PFSK-1 (cell line): Measurements from ENCODE around the gene HOMER1.

Experiments
- FOXP2 ChIP-seq: optimal IDR thresholded peaks from 2 replicates; pipeline ENCODE3; 2011; ENCODE audit warnings: borderline replicate concordance, control low read depth, inconsistent platforms; ENCODE audit not compliant: insufficient read depth; ENCODE audit errors: extremely low read length, extremely low read depth
- POLR2AphosphoS5 ChIP-seq: IDR thresholded peaks from 2 replicates; pipeline ENCODE4 v1.6.1; 2012; ENCODE audit warnings: low read depth, mild to moderate bottlenecking, control low read depth, low read length, moderate library complexity
- SIN3A ChIP-seq: IDR thresholded peaks from 2 replicates; pipeline ENCODE4 v1.6.1; 2012; ENCODE audit warnings: mild to moderate bottlenecking, low read length, moderate library complexity, borderline replicate concordance; ENCODE audit not compliant: insufficient read depth
- TAF1 ChIP-seq: IDR thresholded peaks from 2 replicates; pipeline ENCODE4 v1.6.1; 2012; ENCODE audit warnings: low read length, control low read depth, borderline replicate concordance; ENCODE audit not compliant: insufficient read depth
- TF ChIP-seq, protein P1 (sequence below), 2 experiments: IDR thresholded peaks; 2 replicates each; pipeline versions ENCODE4 v1.6.1 to v1.8.0; 2011 to 2012; ENCODE audit warnings: low read depth in 2 of 2, low read length in 2 of 2, control low read depth in 1 of 2, inconsistent platforms in 1 of 2, mild to moderate bottlenecking in 1 of 2, moderate library complexity in 1 of 2; ENCODE audit not compliant: insufficient read depth in 1 of 2

The HOMER1 gene

DNA sequence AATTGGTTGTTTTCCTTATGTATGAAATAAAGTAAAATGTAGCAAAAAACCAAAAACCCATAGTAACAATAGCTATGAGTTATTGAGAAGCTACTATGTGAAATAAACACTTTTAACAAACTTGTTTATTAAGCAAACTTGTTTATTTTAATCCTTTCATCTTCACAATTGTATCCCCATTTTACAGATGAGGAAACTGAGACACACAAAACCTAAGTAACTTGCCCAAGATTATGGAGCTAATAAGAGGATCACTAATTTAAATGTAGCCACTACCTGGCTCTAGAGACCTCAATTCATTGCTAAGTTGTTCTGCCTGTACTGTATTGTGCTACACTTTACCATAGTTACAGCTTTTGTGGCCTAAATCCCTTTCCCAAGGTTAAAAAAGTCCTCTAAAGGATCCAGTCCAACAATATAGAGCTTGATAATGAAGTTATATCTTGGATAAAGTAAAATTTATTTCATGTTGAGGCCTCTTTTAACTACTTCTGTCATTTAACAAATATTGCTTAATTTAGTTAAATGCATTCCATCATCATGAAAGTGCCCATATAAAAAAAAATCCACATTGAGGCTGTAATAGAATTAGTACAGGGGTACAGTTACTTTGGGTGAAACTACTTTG is 22.1 kb downstream of the HOMER1 start:
- TF ChIP-seq, protein P1, sequence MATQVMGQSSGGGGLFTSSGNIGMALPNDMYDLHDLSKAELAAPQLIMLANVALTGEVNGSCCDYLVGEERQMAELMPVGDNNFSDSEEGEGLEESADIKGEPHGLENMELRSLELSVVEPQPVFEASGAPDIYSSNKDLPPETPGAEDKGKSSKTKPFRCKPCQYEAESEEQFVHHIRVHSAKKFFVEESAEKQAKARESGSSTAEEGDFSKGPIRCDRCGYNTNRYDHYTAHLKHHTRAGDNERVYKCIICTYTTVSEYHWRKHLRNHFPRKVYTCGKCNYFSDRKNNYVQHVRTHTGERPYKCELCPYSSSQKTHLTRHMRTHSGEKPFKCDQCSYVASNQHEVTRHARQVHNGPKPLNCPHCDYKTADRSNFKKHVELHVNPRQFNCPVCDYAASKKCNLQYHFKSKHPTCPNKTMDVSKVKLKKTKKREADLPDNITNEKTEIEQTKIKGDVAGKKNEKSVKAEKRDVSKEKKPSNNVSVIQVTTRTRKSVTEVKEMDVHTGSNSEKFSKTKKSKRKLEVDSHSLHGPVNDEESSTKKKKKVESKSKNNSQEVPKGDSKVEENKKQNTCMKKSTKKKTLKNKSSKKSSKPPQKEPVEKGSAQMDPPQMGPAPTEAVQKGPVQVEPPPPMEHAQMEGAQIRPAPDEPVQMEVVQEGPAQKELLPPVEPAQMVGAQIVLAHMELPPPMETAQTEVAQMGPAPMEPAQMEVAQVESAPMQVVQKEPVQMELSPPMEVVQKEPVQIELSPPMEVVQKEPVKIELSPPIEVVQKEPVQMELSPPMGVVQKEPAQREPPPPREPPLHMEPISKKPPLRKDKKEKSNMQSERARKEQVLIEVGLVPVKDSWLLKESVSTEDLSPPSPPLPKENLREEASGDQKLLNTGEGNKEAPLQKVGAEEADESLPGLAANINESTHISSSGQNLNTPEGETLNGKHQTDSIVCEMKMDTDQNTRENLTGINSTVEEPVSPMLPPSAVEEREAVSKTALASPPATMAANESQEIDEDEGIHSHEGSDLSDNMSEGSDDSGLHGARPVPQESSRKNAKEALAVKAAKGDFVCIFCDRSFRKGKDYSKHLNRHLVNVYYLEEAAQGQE (IDR thresholded peaks at IDR 0.05; ENCODE audit: insufficient read depth in 1 of 2, low read depth in 2 of 2, low read length in 2 of 2), result no peak
- TF ChIP-seq FOXP2 (no peak), POLR2AphosphoS5 (no peak), TAF1 (no peak), SIN3A (no peak)

GRCh38 chr5:79490323-79490936 is 23.5 kb downstream of the HOMER1 start:
- TF ChIP-seq, protein P1 (IDR thresholded peaks at IDR 0.05; ENCODE audit: insufficient read depth in 1 of 2, low read depth in 2 of 2, low read length in 2 of 2), result no peak
- no peak for TF ChIP-seq FOXP2
- no peak for TF ChIP-seq SIN3A
- TF ChIP-seq TAF1, result no peak
- no peak for TF ChIP-seq POLR2AphosphoS5

DNA sequence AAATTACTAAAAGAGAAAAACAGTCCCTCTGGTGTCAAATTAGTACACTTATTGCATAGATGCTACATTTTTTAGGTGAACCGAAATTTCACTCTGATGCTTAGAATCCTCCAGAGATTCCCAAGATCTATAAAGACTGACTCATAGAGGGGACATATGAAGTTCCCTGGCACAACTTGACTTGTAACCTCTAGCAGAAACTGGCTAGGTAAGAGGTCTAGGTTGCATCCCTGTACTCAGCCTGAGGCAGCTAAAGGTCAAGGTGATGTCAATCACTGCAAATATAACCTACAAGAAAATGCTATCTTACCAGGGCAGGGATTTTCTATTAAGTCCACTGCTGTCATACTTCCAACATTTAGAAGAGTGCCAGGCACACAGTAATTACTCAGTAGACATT is 24.2 kb downstream of the HOMER1 start:
- no peak for TF ChIP-seq FOXP2
- TF ChIP-seq, protein P1 (IDR thresholded peaks at IDR 0.05; ENCODE audit: insufficient read depth in 1 of 2, low read depth in 2 of 2, low read length in 2 of 2), result no peak
- no peak for TF ChIP-seq POLR2AphosphoS5
- TF ChIP-seq SIN3A, result no peak
- no peak for TF ChIP-seq TAF1

GRCh38 chr5:79488775-79489174 is 25.2 kb downstream of the HOMER1 start:
- TF ChIP-seq, protein P1 (IDR thresholded peaks at IDR 0.05; ENCODE audit: insufficient read depth in 1 of 2, low read depth in 2 of 2, low read length in 2 of 2), result no peak
- no peak for TF ChIP-seq TAF1
- TF ChIP-seq SIN3A, result no peak
- TF ChIP-seq FOXP2, result no peak
- TF ChIP-seq POLR2AphosphoS5, result no peak
